Measurements from ENCODE around the gene GNG3. TPM values are rescaled to one million over a fixed set of nuclear protein-coding genes. Genes with fewer than 3 reads are reported as not detected.
"Not testable (repeated sequence)": the region's sequence is repeated elsewhere in the genome, so short reads cannot be mapped to it uniquely, and the experiment has no call there.

The GNG3 gene
- polyA plus RNA-seq, 2 of the 4 experiments (the other 2 are of a cell fraction) = not detected

DNA sequence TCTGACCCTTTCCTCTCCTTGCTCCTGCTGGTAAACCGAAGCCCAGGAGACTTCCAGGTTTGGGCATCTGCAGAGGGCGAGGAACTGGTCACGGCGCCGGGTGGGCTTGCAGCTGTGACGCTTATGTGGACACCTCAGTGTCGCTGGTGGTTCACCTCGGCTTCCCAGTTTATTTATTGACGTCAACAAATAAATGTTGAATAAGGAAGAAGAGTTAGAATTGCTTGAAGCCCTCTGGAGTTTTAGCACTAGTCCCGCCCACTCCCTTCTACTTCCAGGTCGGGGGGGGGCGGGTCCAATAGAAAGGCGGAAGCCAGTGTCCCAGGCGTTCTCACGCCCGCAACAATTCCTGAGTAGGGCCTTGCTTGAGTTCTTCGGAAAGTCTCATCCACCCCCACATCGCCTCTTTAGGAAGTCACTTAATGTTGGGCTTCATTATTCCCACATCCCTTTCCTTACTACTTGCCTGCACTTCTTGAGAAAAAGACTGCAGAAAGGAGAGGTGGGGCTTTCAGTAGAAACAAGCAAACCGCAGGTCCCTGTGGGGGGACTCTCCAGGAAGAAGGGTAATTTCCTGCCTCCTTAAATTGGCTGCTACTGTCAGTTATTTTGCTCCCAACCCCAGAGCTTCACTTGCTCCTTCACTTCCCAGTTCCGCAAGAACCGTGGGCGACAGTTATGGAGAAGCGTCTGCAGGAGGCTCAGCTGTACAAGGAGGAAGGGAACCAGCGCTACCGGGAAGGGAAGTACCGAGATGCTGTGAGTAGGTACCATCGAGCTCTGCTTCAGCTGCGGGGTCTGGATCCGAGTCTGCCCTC is 20.9 kb downstream of the GNG3 start, which contains the start of gene TTC9C:
Gene TTC9C (plus strand): TSS at position 316 of the 818 bp plus-strand sequence. CDS start 363 bp downstream, at position 679.
- POLR2A ChIA-PET = interaction anchor here (0.7 to 3.8 kb wide), 23 partner anchors 10 to 153 kb away, joined by 3 to 96 read pairs (median 9); partner anchors contain the start of genes BSCL2, C11orf98, CSKMT and GANAB
- under 1% methylated on average over 29 of the region's 29 CpGs for WGBS (ENCODE audit: missing lambda C conversion rate)
- Histone ChIP-seq H3K27ac (peak within 1 kb of the TSS; percentile 97), H3K9me3 (no peaks in the 10 kb centered on the region), H3K4me3 (peak within 1 kb of the TSS; percentile 78), H3K4me2 (peak within 1 kb of the TSS; percentile 92), H3K4me1 (peaks cover 26% of the 10 kb centered on the region)
- no peak for FAIRE-seq
- DNase-seq (ENCODE audit: low read depth in 1 of 2, low spot score in 1 of 2) = peak; percentile 85 to 89
- ATAC-seq = peak; percentile 79 to 83
- CTCF ChIA-PET = interaction anchor here (0.6 to 3.1 kb wide), 9 partner anchors 21 to 116 kb away, joined by 3 to 15 read pairs (median 4); partner anchors contain the start of genes BSCL2, EML3 and GNG3
- TF ChIP-seq ZC3H11A (IDR thresholded peaks at IDR 0.05) = no peak
- peak; percentile 72 to 81; a peak in 4 of 5 replicates for TF ChIP-seq JUN (IDR thresholded peaks at IDR 0.05)
- TF ChIP-seq CEBPB (IDR thresholded peaks at IDR 0.05) = no peak
- TF ChIP-seq, protein P1, sequence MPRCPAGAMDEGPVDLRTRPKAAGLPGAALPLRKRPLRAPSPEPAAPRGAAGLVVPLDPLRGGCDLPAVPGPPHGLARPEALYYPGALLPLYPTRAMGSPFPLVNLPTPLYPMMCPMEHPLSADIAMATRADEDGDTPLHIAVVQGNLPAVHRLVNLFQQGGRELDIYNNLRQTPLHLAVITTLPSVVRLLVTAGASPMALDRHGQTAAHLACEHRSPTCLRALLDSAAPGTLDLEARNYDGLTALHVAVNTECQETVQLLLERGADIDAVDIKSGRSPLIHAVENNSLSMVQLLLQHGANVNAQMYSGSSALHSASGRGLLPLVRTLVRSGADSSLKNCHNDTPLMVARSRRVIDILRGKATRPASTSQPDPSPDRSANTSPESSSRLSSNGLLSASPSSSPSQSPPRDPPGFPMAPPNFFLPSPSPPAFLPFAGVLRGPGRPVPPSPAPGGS (IDR thresholded peaks at IDR 0.05) = peak; percentile 81; the same call in 2 of the 3 replicates
- TF ChIP-seq POLR2A (IDR thresholded peaks at IDR 0.05; ENCODE audit: low read length) = peak; percentile 42
- no peak for TF ChIP-seq ZSCAN20 (CRISPR knock-in tag; IDR thresholded peaks at IDR 0.05)
- TF ChIP-seq HOXA7 (CRISPR knock-in tag; IDR thresholded peaks at IDR 0.05) = no peak
- TF ChIP-seq HOXB13 (CRISPR knock-in tag; IDR thresholded peaks at IDR 0.05; ENCODE audit: low read depth) = 0 out of 2 replicates have a peak, but pooled peaks have one; percentile 22
- TF ChIP-seq CBX2 (IDR thresholded peaks at IDR 0.05; ENCODE audit: borderline replicate concordance, low read depth) = no peak
- TF ChIP-seq, protein P2, sequence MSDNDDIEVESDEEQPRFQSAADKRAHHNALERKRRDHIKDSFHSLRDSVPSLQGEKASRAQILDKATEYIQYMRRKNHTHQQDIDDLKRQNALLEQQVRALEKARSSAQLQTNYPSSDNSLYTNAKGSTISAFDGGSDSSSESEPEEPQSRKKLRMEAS (IDR thresholded peaks at IDR 0.05) = peak; percentile 54
- TF ChIP-seq PHF8 (IDR thresholded peaks at IDR 0.05; ENCODE audit: borderline replicate concordance, low read depth) = peak; percentile 75
- no peak for TF ChIP-seq CHD2 (IDR thresholded peaks at IDR 0.05; ENCODE audit: low read length, partially characterized antibody)
- peak; percentile 19; the same call in 1 of the 2 replicates for TF ChIP-seq KDM5A (IDR thresholded peaks at IDR 0.05)
- no peak for TF ChIP-seq NR3C1 (IDR thresholded peaks at IDR 0.05)

DNA sequence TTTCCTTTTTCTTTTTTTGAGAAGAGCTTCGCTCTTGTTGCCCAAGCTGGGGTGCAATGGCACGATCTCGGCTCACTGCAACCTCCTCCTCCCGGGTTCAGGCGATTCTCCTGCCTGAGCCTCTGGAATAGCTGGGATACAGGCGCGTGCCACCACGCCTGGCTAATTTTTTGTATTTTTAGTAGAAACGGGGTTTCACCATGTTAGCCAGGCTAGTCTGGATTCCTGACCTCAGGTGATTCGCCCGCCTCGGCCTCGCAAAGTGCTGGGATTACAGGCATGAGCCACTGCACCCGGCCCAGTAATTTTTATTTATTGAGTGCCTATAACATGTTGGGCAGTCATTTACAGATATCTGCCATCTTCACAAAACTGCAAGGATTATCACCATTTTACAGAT is 22.6 kb downstream of the GNG3 start:
- ChIA-PET POLR2A (interaction anchor here (0.6 to 2.0 kb wide), 4 partner anchors 24 to 132 kb away, joined by 3 to 10 read pairs (median 6); partner anchors contain the start of genes C11orf98, CSKMT and ZBTB3), CTCF (interaction anchor here (0.6 to 2.9 kb wide), 5 partner anchors 49 to 169 kb away, joined by 3 to 16 read pairs (median 4); partner anchors contain the start of gene EML3)
- H3K9me3 ChIP-seq; DNase-seq (ENCODE audit: low read depth in 1 of 2, low spot score in 1 of 2); FAIRE-seq; ATAC-seq: not testable (repeated sequence)
- peak overlapping the region; percentile 97; a peak in 3 of 6 replicates for H3K27ac ChIP-seq
- 90% methylated on average over 14 of the region's 14 CpGs for WGBS (ENCODE audit: missing lambda C conversion rate)
- peak overlapping the region; percentile 78 for H3K4me3 ChIP-seq
- H3K4me1 ChIP-seq = peaks cover 15% of the 10 kb centered on the region; the same call in 2 of the 3 replicates
- peak overlapping the region; percentile 92 for H3K4me2 ChIP-seq

DNA sequence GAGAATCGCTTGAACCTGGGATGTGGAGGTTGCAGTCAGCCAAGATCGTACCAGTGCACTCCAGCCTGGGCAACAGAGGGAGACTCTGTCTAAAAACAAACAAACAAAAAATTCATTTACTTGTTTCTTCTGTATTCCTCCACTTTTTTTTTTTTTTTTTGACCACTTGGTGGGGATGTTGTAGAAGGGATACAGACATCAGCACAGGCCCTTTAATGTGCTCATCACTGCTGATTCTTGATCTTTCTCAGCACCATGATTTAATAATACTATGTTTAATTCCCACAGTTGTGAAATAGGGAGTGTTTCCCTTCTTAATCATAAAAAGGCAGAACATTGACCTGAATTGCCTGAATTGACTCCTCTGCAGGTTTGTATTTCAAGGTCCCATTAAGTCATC is 25.4 kb downstream of the GNG3 start:
- ChIA-PET CTCF (interaction anchor here (0.6 to 1.7 kb wide), 8 partner anchors 9 to 135 kb away, joined by 3 to 7 read pairs (median 4); partner anchors contain the start of gene ZBTB3), POLR2A (interaction anchor here (0.6 to 0.7 kb wide), 2 partner anchors 36 to 38 kb away, joined by 3 to 4 read pairs; partner anchors contain the start of gene TAF6L)
- TF ChIP-seq, protein P3, sequence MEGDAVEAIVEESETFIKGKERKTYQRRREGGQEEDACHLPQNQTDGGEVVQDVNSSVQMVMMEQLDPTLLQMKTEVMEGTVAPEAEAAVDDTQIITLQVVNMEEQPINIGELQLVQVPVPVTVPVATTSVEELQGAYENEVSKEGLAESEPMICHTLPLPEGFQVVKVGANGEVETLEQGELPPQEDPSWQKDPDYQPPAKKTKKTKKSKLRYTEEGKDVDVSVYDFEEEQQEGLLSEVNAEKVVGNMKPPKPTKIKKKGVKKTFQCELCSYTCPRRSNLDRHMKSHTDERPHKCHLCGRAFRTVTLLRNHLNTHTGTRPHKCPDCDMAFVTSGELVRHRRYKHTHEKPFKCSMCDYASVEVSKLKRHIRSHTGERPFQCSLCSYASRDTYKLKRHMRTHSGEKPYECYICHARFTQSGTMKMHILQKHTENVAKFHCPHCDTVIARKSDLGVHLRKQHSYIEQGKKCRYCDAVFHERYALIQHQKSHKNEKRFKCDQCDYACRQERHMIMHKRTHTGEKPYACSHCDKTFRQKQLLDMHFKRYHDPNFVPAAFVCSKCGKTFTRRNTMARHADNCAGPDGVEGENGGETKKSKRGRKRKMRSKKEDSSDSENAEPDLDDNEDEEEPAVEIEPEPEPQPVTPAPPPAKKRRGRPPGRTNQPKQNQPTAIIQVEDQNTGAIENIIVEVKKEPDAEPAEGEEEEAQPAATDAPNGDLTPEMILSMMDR (IDR thresholded peaks at IDR 0.05) = peak; percentile 41
- no peak for TF ChIP-seq ESRRA (IDR thresholded peaks at IDR 0.05; ENCODE audit: borderline replicate concordance, low read length)
- no peak for TF ChIP-seq CHD2 (IDR thresholded peaks at IDR 0.05; ENCODE audit: low read length, partially characterized antibody)
- no peak for TF ChIP-seq EHMT2 (IDR thresholded peaks at IDR 0.05; ENCODE audit: low read depth)
- peak; percentile 40 to 50; a peak in 4 of 5 replicates for TF ChIP-seq RAD21 (conservative IDR thresholded peaks at IDR 0.05 in 1 of 2, IDR thresholded peaks at IDR 0.05 in 1 of 2)
- DNase-seq (ENCODE audit: low read depth in 1 of 2, low spot score in 1 of 2) (peak in 1 of 2 experiments; percentile 56), ATAC-seq (peak in 1 of 2 experiments; percentile 31; a peak in 2 of 6 replicates), FAIRE-seq (no peak)
- Histone ChIP-seq H3K4me3 (no peak overlapping the region), H3K4me1 (peaks cover 15% of the 10 kb centered on the region; the same call in 2 of the 3 replicates), H3K27ac (no peak overlapping the region), H3K9me3 (no peaks in the 10 kb centered on the region), H3K4me2 (no peak overlapping the region)
- 61% methylated on average over 2 of the region's 2 CpGs for WGBS (ENCODE audit: missing lambda C conversion rate)

All from A549 (cell line).